Lower lobe of right lung (tissue), 2 donors: ENCODE data around the gene MEF2A. TPM values are rescaled to one million over a fixed set of nuclear protein-coding genes. Genes with fewer than 3 reads are reported as not detected.
"Not testable (repeated sequence)": the region's sequence is repeated elsewhere in the genome, so short reads cannot be mapped to it uniquely, and the experiment has no call there.

Experiments used
- ATAC-seq, 2 donors: fragments of 200-7000 bp; cut with Tn5 transposase; one replicate each; pipeline ENCODE4 v1.9.1; 2020 to 2022; ENCODE audit warnings: mild to moderate bottlenecking in 2 of 2, moderate library complexity in 2 of 2
- DNase-seq: peaks from one replicate; pipeline ENCODE4 v3.0.0-alpha.2; 2020
- H3K27ac ChIP-seq: fragments of 200-600 bp; one replicate; pipeline ENCODE4 v1.8.0; 2022
- H3K27me3 ChIP-seq: fragments of 200-600 bp; one replicate; pipeline ENCODE4 v1.8.0; 2022; ENCODE audit warnings: low read depth
- H3K36me3 ChIP-seq: fragments of 200-600 bp; one replicate; pipeline ENCODE4 v1.8.0; 2022; ENCODE audit warnings: mild to moderate bottlenecking
- H3K4me1 ChIP-seq: fragments of 200-600 bp; one replicate; pipeline ENCODE4 v1.8.0; 2022
- H3K4me3 ChIP-seq: fragments of 200-600 bp; one replicate; pipeline ENCODE4 v1.8.0; 2022; ENCODE audit warnings: mild to moderate bottlenecking
- H3K9me3 ChIP-seq: fragments of 200-600 bp; one replicate; pipeline ENCODE4 v1.8.0; 2022
- CTCF ChIP-seq: fragments of 200-600 bp; IDR thresholded peaks from one replicate; pipeline ENCODE4 v1.8.0; 2022; ENCODE audit warnings: antibody characterized with exemption, mild to moderate bottlenecking
- intact Hi-C: fragments of 100-400 bp; cut with DNase I; formaldehyde crosslinking; loops from one replicate; pipeline ENCODE4 v1.11.0; 2022
- long read RNA-seq: library from polyadenylated mRNA; unstranded; transcript quantifications from one replicate; pipeline ENCODE4 v2.0.0, GENCODE V29; 2021
- total RNA-seq: library from RNA; stranded (reverse); fragmentation: NEBNext Ultra II Directional; extraction: Animal tissue kit (Norgen Biotek cat#: 25700); gene quantifications from one replicate; pipeline ENCODE4 v1.2.1, GENCODE V29; 2021
- donor health status: DM: no; HTN: yes; CAD: no; lungs with severe emphysema.

MEF2A gene
- total RNA-seq, result 80.1 TPM
- long read RNA-seq, full-length matches to known transcripts, result 31 of 75 reads
- long read RNA-seq, partial matches to known transcripts, result 16 of 75 reads
- long read RNA-seq, other reads (novel, unspliced or antisense), result 28 of 75 reads

GRCh38 chr15:99565299-99566156 lies at the start of gene MEF2A:
TSS of gene MEF2A (plus strand) at chr15:99565984. CDS start at chr15:99633120, 67,136 bp downstream.
- intact Hi-C loops, result no loop called here
- Histone ChIP-seq H3K27ac (peak within 1 kb of the TSS; percentile 97), H3K36me3 (no peaks in the 10 kb centered on the region), H3K4me1 (peaks cover 33% of the 10 kb centered on the region), H3K27me3 (no peaks in the 10 kb centered on the region), H3K9me3 (no peaks in the 10 kb centered on the region), H3K4me3 (peak within 1 kb of the TSS; percentile 72)
- DNase-seq, result peak; percentile 97
- TF ChIP-seq CTCF, result no peak
- ATAC-seq, result peak; percentile 90 to 93

- Histone ChIP-seq H3K27me3 (no peaks in the 10 kb centered on the region), H3K36me3 (no peaks in the 10 kb centered on the region), H3K4me3 (no peak overlapping the region), H3K27ac (no peak overlapping the region), H3K4me1 (no peaks in the 10 kb centered on the region), H3K9me3 (no peaks in the 10 kb centered on the region)
- no peak for ATAC-seq
- DNase-seq, result no peak
- intact Hi-C loops, result no loop called here
- TF ChIP-seq CTCF, result no peak
Measured at GRCh38 chr15:99518191-99518590, 47.6 kb upstream of the MEF2A start.

DNA sequence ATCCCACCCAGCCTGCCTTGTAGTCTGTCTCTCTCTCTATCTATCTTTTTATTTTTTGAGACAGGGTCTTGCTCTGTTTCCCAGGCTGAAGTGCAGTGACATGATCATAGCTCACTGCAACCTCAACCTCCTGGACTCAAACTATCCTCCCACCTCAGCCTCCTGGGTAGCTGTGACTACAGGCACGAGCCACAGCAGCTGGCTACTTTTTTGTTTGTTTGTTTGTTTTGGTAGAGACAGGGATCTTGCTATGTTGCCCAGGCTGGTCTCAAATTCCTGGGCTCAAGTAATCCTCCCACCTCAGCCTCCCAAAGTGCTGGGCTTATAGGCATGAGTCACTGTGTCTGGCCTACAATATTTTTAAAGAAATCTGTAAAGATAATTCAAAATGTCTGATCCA lies 46.4 kb upstream of the MEF2A start:
- intact Hi-C loops, H3K9me3 ChIP-seq, H3K27ac ChIP-seq, ATAC-seq, DNase-seq, H3K4me1 ChIP-seq, H3K4me3 ChIP-seq, H3K36me3 ChIP-seq, H3K27me3 ChIP-seq: not testable (repeated sequence)

GRCh38 chr15:99522288-99522687 lies 43.5 kb upstream of the MEF2A start:
- Histone ChIP-seq H3K27me3 (no peaks in the 10 kb centered on the region), H3K4me1 (no peaks in the 10 kb centered on the region), H3K27ac (no peak overlapping the region), H3K36me3 (no peaks in the 10 kb centered on the region), H3K9me3 (no peaks in the 10 kb centered on the region), H3K4me3 (no peak overlapping the region)
- no peak for DNase-seq
- TF ChIP-seq CTCF, result no peak
- ATAC-seq, result no peak
- intact Hi-C loops, result no loop called here

DNA sequence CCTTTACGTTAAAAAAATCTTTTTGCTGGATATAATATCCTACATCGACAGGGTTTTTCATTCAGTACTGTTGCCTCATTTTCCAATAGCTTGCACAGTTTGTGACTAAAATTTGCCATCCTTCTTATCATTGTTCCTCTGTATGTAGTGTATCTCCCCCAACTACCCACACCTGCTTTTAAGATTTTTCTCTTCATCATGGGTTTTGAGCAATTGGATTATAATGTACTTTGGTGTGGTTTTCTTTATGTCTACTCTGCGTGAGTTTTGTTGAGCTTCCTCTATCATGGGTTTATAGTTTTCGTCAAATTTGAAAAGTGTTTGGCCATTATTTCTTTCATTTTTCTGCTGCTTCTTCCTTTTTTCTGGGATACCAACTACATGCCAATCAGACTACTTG lies 39.6 kb upstream of the MEF2A start:
- ATAC-seq, result no peak
- TF ChIP-seq CTCF, result no peak

DNA sequence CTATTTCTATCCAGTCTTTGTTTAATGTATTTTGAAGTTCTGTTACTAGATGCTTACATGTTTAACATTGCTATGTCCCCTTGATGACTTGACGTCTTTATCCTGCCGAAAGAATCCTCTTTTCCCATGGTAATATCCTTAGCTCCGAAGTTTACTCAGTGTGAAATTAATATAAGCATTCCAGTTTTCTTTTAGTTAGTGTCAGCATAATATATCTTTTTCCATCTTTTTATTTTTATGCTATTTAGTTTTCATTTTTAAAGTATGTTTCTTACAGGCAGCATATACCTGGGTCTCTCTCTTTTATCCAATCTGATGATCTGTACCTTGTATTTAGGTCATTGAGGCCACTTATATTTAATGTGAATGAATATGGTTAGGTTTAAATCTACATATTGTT lies 39.1 kb upstream of the MEF2A start:
- Histone ChIP-seq H3K4me1 (no peaks in the 10 kb centered on the region), H3K27me3 (no peaks in the 10 kb centered on the region), H3K4me3 (no peak overlapping the region), H3K36me3 (no peaks in the 10 kb centered on the region), H3K27ac (no peak overlapping the region), H3K9me3 (no peaks in the 10 kb centered on the region)
- intact Hi-C loops, result no loop called here
- DNase-seq (no peak), ATAC-seq (no peak)
- TF ChIP-seq CTCF, result no peak

More for the DNA sequence above, 39.6 kb upstream of the MEF2A start:
- H3K27me3 ChIP-seq, result no peaks in the 10 kb centered on the region
- DNase-seq, result no peak
- no peaks in the 10 kb centered on the region for H3K4me1 ChIP-seq
- no peak overlapping the region for H3K27ac ChIP-seq
- H3K4me3 ChIP-seq, result no peak overlapping the region
- intact Hi-C loops, result no loop called here
- H3K9me3 ChIP-seq, result no peaks in the 10 kb centered on the region
- no peaks in the 10 kb centered on the region for H3K36me3 ChIP-seq
